Activated naive CD4-positive, alpha-beta T cell treated with anti-CD3 and anti-CD28 coated beads, Interleukin-2, amount 50 U/mL, for 16 hours (primary cell): ENCODE measurements around the gene SELENOT.

Source experiments
- DNase-seq: peaks from one replicate; pipeline ENCODE4 v3.0.0-alpha.2; 2020

The SELENOT gene

DNA sequence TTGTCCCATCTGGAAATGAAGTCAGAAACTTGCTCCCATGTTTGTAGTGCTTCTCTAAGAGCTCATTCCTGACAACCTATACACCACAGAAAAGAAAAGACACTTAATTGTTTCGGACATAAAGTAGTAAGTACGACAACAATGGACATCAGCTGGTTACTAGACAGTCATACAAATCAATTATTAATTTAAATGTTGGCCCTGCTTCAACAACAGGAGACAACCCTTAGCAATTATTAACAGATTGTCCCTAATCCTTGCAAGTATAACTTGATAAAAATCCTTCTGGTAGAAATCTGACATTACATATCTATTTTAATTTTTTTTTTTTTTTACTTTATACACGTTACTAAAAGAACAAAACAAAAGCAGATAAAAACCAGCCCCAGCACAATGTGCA is 70.8 kb downstream of the SELENOT start:
- no peak for DNase-seq

DNA sequence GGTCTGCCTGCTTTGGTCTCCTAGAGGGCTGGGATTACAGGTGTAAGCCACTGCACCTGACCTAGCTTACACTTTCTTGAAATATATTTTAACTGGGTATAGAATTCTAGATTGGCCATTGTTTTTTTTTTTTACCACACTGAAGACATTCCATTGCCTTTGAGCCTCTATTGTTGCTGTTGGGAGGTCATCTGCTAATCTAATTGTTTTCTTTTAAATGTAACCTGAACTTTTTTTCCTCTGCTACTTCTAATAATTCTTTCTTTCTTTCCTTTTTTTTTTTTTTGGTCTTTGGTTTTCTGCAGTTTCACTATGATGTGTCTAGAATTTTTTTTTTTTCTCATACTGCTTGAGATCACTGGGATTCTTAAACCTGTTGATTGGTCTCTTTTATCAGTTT is 72.5 kb downstream of the SELENOT start:
- no peak for DNase-seq
